ENCODE data around the gene LRMDA.
"Not testable (repeated sequence)": the region's sequence is repeated elsewhere in the genome, so short reads cannot be mapped to it uniquely, and the experiment has no call there.

The LRMDA gene

DNA sequence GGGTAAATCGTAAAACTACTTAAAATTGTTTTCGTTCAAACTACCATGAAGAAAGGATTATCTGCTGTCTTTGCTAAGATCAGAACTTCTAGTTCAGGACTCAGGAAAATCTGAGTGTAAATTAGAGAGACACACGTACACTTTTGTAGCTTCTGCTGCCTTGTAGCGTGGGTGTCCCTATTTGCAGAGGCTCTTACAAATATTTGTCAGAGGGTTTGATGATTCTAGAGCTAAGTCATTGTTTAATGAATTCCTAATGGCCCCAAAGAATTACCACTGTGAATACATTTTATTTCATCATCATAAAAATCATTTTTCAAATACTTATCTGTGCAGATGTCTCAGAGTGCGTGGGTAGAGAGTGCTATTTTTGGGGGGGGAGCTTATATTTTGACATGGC is 314.9 kb downstream of the LRMDA start:
- no peak for DNase-seq (ENCODE audit: low spot score)

GRCh38 chr10:75750093-75750875 is 318.9 kb downstream of the LRMDA start:
- DNase-seq (ENCODE audit: low spot score): not testable (repeated sequence)

DNA sequence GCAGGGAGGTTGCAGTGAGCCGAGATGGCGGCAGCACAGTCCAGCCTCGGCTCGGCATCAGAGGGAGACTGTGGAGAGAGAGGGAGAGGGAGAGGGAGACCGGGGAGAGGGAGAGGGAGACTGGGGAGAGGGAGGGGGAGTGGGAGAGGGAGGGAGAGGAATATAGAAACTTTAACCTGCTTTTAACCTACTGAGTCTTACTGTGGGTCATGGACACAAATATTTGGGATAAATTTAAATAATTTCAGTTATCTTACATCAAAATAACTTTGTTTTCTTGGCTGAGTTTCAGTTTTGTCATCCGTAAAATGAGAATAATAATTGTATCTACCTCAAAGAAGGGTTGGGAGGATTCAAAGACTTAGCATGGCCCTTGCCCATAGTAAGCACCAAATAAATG is 319.8 kb downstream of the LRMDA start:
- no peak for DNase-seq (ENCODE audit: low spot score)

- DNase-seq (ENCODE audit: low spot score): no peak
Observed at GRCh38 chr10:75753621-75754020, 322.2 kb downstream of the LRMDA start.

DNA sequence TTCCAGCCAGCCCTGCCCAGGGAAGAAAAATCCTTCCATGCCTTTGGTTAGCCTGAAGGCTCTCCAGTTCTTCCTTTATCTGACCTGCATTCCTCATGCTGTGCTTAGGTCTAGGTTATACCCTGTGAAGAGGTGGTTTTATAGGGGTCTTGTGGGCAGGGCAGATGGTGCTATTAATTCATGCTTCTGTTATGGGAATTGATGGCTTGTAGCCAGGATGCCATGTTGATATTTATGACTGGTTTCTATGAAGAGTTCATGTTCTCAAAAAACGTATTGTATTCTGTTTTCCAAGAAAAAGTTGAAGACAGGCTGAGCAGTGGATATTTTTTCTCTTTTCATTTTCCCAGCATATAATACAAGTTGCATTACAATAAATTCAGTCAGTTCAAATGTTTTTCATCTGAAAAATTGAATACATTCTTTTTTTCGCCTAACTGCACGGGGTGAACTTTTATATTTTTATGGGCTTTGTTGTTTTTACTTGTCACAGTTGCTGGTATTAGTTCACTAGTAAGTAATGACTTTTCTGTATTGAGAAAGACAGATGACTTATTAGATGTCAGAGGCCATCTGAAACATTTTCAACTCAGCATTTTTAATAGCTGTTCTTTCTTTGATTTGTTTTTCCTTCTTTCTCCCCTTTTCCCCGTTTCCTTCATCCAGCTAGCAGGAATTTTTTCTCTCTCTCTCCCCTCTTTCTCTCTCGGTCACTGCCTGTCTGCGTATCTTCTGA is 322.8 kb downstream of the LRMDA start:
- no peak for DNase-seq (ENCODE audit: low spot score)

DNA sequence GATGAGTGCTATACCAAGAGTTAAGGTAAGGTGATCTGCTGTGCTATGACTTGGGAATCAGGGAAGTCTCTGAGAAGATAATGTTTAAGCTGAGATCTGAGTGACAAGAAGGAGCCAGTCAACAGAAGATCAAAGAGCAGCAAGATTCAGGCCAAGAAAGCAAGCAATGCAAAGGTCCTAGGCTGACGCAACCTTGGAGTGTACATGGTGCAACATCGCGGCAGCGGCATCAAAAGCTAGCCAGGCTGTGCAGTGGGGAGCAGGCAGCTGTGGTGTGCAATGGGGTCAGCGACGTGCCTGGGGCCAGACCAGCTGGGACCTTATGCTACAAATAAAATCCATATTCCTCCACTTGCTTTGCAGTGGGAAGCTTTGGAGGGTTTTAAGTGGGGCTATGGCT is 324.1 kb downstream of the LRMDA start:
- DNase-seq (ENCODE audit: low spot score): no peak

GRCh38 chr10:75761289-75761688 is 329.9 kb downstream of the LRMDA start:
- no peak for DNase-seq (ENCODE audit: low spot score)

DNA sequence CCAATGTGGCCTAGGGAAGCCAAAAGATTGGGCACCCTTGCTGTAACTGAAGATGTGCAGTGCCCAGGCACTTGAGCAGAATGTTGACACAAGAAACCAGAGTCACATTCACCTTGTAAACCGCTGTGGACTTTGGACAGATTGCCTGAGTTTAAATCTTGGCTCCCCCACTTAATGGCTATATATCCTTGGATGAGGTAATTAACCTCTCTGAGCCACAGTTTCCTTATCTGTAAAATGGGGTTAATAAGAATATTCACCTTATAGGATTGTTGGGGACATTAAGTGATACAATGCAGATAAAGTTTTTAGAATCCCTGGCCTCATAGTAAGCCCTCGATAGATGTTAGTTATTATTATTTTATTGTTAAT is 331.0 kb downstream of the LRMDA start:
- no peak for DNase-seq (ENCODE audit: low spot score)

- no peak for DNase-seq (ENCODE audit: low spot score)
Observed at GRCh38 chr10:75763652-75764051, 332.2 kb downstream of the LRMDA start.

- DNase-seq (ENCODE audit: low spot score): no peak
Observed at GRCh38 chr10:75764974-75765788, 333.8 kb downstream of the LRMDA start.

- no peak for DNase-seq (ENCODE audit: low spot score)
Observed at GRCh38 chr10:75765789-75766096, 334.3 kb downstream of the LRMDA start.

DNA sequence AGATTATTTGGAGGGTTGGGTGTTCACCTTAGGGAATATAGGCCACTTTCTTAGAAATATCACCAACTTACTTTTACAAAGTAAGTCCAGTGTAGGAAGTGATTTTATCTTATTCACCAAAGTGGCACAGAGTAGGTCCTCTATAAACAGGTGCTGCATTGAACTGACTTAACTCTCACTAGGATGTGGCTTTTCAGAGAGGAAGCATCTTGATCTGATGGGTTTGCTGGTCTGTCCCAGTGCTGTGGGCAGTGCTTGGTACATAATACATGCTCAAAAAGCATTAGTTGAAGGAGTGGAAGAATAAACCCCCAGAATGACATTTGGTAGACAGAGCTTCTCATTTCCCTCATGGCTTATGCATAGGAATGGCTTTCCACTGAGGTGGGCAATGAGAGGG is 334.7 kb downstream of the LRMDA start:
- no peak for DNase-seq (ENCODE audit: low spot score)

- DNase-seq (ENCODE audit: low spot score): not testable (repeated sequence)
Observed at GRCh38 chr10:75766752-75767151, 335.3 kb downstream of the LRMDA start.

- DNase-seq (ENCODE audit: low spot score): no peak
Observed at GRCh38 chr10:75770626-75771081, 339.2 kb downstream of the LRMDA start.

DNA sequence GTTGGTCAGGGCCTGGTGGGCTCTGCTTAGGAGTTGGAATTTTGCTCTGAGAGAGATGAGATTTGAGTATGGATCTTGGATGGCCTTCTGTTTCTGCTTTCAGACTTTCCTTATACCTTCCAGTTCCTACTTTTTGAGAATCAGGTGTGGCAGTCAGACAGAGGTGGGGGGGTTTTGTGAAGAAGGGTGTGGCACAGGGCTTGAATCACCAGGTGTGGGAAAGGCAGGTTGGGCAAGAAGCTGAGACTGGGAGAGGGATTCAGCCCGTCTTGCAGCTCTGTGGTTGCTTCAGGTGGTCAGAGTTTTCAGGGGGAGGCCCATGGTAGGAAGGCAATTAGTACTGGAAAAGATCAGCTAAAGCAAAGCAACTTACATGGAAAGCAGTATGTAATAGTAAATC is 340.2 kb downstream of the LRMDA start:
- DNase-seq (ENCODE audit: low spot score): no peak

DNA sequence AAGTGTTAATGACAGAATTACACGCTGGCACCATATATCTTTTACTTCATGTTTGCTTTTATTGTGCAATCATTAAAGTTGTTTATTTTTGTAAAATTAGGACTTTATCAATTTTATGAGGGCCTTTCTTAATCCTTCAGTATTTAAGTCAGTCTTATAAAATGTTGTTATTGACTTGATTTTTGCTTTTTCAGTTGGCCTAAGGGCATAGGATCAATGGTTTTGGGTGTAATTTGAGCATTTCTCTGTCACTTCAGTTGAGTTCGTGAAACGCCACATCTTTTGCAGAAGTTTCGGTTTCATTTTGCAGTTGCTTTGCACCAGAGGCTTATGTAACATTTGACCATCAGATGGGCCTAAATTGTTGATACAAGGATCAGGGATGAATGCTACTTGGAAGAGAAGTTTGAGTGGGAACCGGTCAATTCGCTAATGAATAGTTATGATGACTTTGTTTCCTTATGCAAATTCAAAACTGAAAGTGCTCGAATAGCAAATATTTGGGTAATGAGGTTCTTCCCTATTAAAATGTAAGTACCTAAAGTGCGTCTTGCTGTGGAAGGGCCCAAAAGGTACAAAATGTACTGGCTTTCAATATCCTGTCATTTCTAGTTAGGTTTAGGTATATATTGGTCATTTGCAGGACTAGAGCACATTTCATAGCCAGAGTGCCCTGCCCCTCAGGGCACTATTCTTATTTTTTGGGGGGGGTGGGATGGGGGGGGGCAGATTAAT is 340.9 kb downstream of the LRMDA start:
- DNase-seq (ENCODE audit: low spot score): no peak

- no peak for DNase-seq (ENCODE audit: low spot score)
Observed at GRCh38 chr10:75773231-75773780, 341.9 kb downstream of the LRMDA start.

DNA sequence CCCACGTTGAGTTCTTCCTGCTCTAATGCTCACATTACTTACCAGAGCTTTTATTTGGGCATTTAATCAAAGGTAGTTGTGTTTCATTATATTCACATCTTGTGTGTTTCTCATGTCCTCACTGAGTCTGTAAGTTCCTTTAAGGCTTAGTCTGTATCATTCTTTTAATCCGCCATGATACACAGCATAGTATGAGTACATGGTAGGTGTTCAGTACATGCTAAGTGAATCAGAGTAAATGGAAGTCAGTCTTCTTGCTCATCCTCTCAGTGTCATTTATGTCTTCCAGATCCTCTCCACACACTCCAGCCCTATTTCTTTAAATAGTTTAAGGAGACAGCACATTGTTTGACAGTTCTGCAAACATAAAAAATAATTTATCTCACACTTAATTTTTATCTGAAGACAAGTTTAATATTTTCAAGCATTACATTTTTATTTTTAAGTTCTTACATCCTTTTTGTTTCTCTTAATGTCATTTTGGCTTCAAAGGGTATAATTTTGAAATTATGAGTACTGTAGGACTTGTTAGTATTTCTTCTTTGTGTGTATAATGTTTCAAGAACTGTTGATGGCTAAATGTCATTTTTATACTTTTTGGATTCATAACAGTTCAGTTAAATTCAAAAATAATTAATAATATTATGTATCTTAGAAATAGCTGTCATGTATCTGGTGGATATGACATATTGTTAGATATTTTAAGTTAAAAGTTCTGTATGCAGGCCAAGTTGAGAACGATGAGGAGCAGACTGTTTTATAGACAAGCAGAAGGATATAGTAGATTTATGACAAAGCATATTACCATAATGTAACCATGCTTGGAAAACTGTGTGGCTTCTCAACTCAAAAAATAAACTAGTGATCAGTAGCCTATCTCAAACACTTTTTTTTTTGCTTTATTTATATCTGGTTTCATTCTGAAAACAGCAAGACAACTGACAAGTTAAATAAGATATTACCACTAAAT is 342.7 kb downstream of the LRMDA start:
- no peak for DNase-seq (ENCODE audit: low spot score)

DNA sequence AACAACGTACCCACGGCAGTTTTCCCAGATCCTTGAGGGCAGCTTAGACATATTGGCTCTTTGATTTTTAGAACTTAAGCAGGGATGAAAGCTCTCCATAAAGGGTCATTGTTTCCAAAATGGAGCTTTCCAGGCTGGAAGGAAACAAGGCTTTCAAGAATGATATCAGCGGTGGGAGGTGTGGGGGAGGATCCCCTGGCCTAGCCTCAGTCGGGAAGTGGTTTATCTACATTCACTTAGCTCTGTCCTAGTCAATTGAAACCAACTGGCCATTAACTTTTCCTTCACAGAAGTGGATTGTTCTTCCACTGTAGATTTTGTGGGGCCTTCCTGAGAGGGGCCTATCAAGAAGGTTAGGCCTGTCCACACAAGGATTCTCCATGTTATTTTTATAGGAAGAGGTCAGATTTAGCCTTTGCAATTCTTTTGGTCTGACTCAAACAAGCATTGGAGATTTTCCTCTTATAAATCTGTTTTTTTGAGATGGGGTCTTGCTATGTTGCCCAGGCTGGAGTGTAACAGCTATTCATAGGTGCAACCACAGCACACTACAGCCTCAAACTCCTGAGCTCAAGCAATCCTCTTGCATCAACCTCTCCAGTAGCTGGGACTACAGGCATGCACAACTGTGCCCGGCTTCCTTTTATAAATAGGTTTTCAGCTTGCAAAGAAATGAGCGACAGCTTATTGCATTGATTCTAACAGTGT is 343.5 kb downstream of the LRMDA start:
- no peak for DNase-seq (ENCODE audit: low spot score)

Measured in germinal center (tissue), 1 donor.